AG08396 (cell line): Measurements from ENCODE around the gene OSBPL3.
A peak's percentile ranks its signal among the peaks of the same experiment; 100 is the strongest.

Source experiments
- DNase-seq: peaks from one replicate; pipeline ENCODE4 v3.0.0; 2012; ENCODE audit warnings: low spot score, mixed read lengths

Gene OSBPL3

GRCh38 chr7:24760968-24761367 is 219.0 kb downstream of the OSBPL3 start:
- DNase-seq, result no peak

- DNase-seq, result peak; percentile 90
These were observed 222.4 kb downstream of the OSBPL3 start, which contains the start of gene GSDME for GRCh38 chr7:24757353-24758275. GSDME (minus strand) TSS chr7:24757464; CDS start chr7:24749774, 7,690 bp downstream.

GRCh38 chr7:24756545-24757352 is 223.2 kb downstream of the OSBPL3 start:
- peak; percentile 79 for DNase-seq

GRCh38 chr7:24755541-24756407 is 224.2 kb downstream of the OSBPL3 start:
- no peak for DNase-seq

- no peak for DNase-seq
These were observed 225.0 kb downstream of the OSBPL3 start for GRCh38 chr7:24754906-24755506.

- no peak for DNase-seq
These were observed 227.7 kb downstream of the OSBPL3 start for GRCh38 chr7:24752073-24752800.

- no peak for DNase-seq
These were observed 228.5 kb downstream of the OSBPL3 start for GRCh38 chr7:24751484-24751883.

- no peak for DNase-seq
These were observed 229.4 kb downstream of the OSBPL3 start for GRCh38 chr7:24750441-24751055.

- DNase-seq, result no peak
These were observed 231.5 kb downstream of the OSBPL3 start for GRCh38 chr7:24748521-24748920.
